ENCODE measurements around the gene RCAN1. TPM values are rescaled to one million over a fixed set of nuclear protein-coding genes. Genes with fewer than 3 reads are reported as not detected.

Gene RCAN1
- total RNA-seq, 1 donor from 2014 or later: 61.5 TPM

DNA sequence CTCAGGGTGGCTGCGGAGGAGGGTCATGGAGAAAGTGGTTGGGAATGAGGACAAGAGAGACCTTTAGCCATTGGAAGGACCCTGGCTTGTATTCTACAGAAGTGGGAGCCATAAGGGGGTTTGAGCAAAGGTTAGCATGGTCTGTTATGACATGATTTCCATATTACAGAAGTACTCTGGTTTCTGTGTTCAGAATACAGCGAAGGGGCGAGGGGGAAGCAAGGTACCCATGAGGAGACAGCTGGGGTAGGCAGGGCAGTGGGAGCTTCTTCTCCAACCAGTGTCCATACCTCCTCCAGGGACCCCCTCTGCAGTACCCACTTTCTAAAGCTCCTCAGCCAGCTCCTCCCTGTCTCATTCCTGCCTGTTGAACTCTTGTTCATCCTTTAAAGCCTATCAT lies 81.0 kb downstream of the RCAN1 start:
- Mint-ChIP-seq H3K27me3 (ENCODE audit: unreplicated experiment) (no peaks in the 10 kb centered on the region), H3K4me3 (ENCODE audit: unreplicated experiment) (no peak overlapping the region), H3K9me3 (ENCODE audit: unreplicated experiment) (no peaks in the 10 kb centered on the region), H3K36me3 (ENCODE audit: unreplicated experiment) (no peaks in the 10 kb centered on the region), H3K4me1 (ENCODE audit: unreplicated experiment) (peaks cover 71% of the 10 kb centered on the region), H3K27ac (ENCODE audit: unreplicated experiment) (no peak overlapping the region)
- no peak for DNase-seq (ENCODE audit: extremely low spot score, unreplicated experiment)
- TF ChIP-seq, protein P1, sequence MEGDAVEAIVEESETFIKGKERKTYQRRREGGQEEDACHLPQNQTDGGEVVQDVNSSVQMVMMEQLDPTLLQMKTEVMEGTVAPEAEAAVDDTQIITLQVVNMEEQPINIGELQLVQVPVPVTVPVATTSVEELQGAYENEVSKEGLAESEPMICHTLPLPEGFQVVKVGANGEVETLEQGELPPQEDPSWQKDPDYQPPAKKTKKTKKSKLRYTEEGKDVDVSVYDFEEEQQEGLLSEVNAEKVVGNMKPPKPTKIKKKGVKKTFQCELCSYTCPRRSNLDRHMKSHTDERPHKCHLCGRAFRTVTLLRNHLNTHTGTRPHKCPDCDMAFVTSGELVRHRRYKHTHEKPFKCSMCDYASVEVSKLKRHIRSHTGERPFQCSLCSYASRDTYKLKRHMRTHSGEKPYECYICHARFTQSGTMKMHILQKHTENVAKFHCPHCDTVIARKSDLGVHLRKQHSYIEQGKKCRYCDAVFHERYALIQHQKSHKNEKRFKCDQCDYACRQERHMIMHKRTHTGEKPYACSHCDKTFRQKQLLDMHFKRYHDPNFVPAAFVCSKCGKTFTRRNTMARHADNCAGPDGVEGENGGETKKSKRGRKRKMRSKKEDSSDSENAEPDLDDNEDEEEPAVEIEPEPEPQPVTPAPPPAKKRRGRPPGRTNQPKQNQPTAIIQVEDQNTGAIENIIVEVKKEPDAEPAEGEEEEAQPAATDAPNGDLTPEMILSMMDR (IDR thresholded peaks at IDR 0.05): no peak

GRCh38 chr21:34531399-34531798 lies 83.5 kb downstream of the RCAN1 start:
- peaks cover 2% of the 10 kb centered on the region for H3K36me3 Mint-ChIP-seq (ENCODE audit: unreplicated experiment)
- no peaks in the 10 kb centered on the region for H3K9me3 Mint-ChIP-seq (ENCODE audit: unreplicated experiment)
- DNase-seq (ENCODE audit: extremely low spot score, unreplicated experiment): no peak
- peak overlapping the region; percentile 79 for H3K27ac Mint-ChIP-seq (ENCODE audit: unreplicated experiment)
- no peak overlapping the region for H3K4me3 Mint-ChIP-seq (ENCODE audit: unreplicated experiment)
- TF ChIP-seq, protein P1 (IDR thresholded peaks at IDR 0.05): no peak
- H3K27me3 Mint-ChIP-seq (ENCODE audit: unreplicated experiment): no peaks in the 10 kb centered on the region
- peaks cover 70% of the 10 kb centered on the region for H3K4me1 Mint-ChIP-seq (ENCODE audit: unreplicated experiment)

DNA sequence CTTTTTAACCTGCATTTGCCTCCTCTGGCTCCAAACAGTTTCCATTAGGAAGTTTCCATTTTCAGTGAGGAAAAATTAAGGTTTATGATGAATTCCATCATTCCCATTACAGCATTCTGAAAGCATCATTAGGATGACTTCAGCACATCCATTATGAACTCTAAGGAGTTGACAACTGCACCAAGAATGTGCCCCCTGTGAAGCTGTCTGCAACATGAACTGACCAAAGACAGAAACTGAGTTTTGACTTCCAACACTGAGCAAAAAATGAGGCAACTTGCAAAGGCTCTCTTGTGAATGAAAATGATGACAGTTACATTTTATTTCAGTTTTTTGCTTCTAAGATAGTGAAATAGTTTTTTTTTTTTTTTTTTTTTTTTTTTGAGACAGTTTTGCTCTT lies 84.7 kb downstream of the RCAN1 start:
- no peak for DNase-seq (ENCODE audit: extremely low spot score, unreplicated experiment)
- H3K27me3 Mint-ChIP-seq (ENCODE audit: unreplicated experiment): no peaks in the 10 kb centered on the region
- peak overlapping the region; percentile 79 for H3K27ac Mint-ChIP-seq (ENCODE audit: unreplicated experiment)
- H3K36me3 Mint-ChIP-seq (ENCODE audit: unreplicated experiment): peaks cover 2% of the 10 kb centered on the region
- no peaks in the 10 kb centered on the region for H3K9me3 Mint-ChIP-seq (ENCODE audit: unreplicated experiment)
- no peak overlapping the region for H3K4me3 Mint-ChIP-seq (ENCODE audit: unreplicated experiment)
- TF ChIP-seq, protein P1 (IDR thresholded peaks at IDR 0.05): no peak
- H3K4me1 Mint-ChIP-seq (ENCODE audit: unreplicated experiment): peaks cover 62% of the 10 kb centered on the region

DNA sequence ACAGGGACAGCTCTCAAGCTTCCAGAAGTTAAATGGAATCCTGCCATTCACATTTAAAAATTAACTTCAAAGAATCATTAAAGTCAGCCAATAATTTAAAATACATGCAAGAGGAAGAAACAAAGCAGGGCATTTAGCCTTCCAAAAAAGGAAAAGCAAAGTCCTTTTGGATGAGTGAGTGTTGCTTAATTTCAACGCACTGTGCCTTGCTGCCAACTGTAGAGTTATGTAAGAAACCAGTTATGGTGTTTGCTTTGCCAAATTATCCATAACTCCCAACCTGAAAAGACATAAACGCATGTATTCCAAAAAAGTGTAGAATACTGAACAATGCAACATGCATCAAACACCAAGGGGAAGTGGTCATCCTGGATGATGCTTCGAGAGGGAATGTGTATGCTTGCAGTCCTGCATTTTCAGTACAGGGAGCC lies 86.8 kb downstream of the RCAN1 start:
- no peak for DNase-seq (ENCODE audit: extremely low spot score, unreplicated experiment)
- Mint-ChIP-seq H3K4me1 (ENCODE audit: unreplicated experiment) (peaks cover 67% of the 10 kb centered on the region), H3K27ac (ENCODE audit: unreplicated experiment) (peak overlapping the region; percentile 98)

DNA sequence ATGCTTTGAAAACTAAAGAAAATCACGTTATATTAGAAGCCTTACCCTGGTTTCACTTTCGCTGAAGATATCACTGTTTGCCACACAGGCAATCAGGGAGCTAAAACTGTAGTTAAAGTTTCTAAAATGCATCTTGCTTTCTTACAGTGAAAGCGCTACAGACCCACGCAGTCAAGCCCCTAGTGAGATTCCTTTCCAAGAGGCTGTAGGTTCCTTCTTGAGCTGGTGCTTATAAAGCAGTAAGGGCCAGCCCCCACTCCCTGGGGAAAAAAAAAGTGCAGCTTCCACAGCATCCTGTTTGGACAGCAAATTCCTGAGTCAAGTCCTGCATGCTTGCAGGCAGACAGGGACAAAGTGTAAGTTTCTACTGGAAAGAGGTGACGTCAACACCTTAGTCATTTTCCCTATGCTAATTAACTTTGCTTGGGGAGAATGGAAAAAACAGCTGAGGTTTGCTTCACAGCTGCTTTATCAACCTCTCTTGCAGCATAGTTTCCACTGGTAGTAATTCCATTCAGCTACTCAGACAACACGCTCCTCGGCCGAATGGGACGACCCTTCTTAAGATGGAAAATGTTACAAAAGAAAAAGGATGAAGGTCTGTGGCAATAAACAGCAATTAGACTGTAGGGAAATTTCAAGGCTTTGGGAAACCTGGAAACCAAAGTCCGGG lies 88.2 kb downstream of the RCAN1 start:
- peak overlapping the region; percentile 98 for H3K27ac Mint-ChIP-seq (ENCODE audit: unreplicated experiment)
- TF ChIP-seq, protein P1 (IDR thresholded peaks at IDR 0.05): no peak
- peak; percentile 96 for DNase-seq (ENCODE audit: extremely low spot score, unreplicated experiment)
- peak overlapping the region; percentile 83 for H3K4me3 Mint-ChIP-seq (ENCODE audit: unreplicated experiment)
- H3K36me3 Mint-ChIP-seq (ENCODE audit: unreplicated experiment): peaks cover 17% of the 10 kb centered on the region
- no peaks in the 10 kb centered on the region for H3K9me3 Mint-ChIP-seq (ENCODE audit: unreplicated experiment)
- peaks cover 72% of the 10 kb centered on the region for H3K4me1 Mint-ChIP-seq (ENCODE audit: unreplicated experiment)
- no peaks in the 10 kb centered on the region for H3K27me3 Mint-ChIP-seq (ENCODE audit: unreplicated experiment)

More for the DNA sequence above, 86.8 kb downstream of the RCAN1 start:
- TF ChIP-seq, protein P1 (IDR thresholded peaks at IDR 0.05): no peak
- Mint-ChIP-seq H3K9me3 (ENCODE audit: unreplicated experiment) (no peaks in the 10 kb centered on the region), H3K4me3 (ENCODE audit: unreplicated experiment) (no peak overlapping the region), H3K27me3 (ENCODE audit: unreplicated experiment) (no peaks in the 10 kb centered on the region), H3K36me3 (ENCODE audit: unreplicated experiment) (peaks cover 6% of the 10 kb centered on the region)

Data from osteocyte (in vitro differentiated cells).